ENCODE results near the gene ODC1.

DNA sequence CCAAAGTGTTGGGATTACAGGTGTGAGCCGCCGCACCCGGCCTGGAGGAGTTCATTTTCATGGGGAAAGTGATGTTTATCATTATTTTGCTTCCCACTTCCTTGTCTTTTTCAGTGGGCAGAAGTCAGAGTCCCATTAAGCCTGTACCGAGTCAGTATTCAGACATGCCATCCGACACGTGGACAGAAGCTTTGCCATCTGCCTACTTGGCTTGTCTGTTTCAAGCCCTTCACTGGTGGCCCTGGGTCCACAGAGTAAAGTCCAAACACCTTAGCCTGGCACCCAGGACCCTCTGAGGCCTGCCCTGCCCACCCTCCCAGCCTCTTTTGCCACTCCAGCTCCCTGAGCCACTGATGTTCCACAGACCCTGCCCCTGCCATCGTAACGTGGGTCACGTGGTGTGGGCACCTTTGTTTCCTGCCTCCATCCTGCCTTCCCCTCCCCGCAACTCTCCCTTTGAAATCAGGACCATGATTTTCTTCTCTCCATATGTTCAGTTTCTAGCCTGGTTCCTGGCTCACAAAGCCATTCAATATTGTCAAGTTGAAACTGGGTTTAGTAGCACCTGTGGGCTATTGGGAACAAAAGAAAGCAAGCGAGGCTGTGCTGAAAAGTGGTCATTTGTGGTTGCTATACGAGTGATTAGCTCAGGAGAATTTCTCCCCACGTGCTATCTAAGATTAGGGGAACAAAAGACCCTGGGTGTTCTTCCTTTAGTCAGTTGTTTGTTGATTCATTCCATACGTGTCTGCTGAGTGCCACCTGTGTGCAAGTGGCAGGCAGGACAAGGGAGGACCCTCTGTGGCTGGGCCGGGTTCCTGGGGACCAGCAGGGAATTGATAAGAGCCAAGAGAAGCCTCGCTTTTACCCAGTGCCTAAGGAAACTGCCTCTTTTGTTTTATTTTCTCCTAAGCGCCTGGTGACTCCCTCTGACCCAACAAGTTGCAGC, 5.1 kb upstream of the ODC1 start:
- TF ChIP-seq, protein P1, sequence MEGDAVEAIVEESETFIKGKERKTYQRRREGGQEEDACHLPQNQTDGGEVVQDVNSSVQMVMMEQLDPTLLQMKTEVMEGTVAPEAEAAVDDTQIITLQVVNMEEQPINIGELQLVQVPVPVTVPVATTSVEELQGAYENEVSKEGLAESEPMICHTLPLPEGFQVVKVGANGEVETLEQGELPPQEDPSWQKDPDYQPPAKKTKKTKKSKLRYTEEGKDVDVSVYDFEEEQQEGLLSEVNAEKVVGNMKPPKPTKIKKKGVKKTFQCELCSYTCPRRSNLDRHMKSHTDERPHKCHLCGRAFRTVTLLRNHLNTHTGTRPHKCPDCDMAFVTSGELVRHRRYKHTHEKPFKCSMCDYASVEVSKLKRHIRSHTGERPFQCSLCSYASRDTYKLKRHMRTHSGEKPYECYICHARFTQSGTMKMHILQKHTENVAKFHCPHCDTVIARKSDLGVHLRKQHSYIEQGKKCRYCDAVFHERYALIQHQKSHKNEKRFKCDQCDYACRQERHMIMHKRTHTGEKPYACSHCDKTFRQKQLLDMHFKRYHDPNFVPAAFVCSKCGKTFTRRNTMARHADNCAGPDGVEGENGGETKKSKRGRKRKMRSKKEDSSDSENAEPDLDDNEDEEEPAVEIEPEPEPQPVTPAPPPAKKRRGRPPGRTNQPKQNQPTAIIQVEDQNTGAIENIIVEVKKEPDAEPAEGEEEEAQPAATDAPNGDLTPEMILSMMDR (conservative IDR thresholded peaks at IDR 0.05): no peak
- TF ChIP-seq ZFX (IDR thresholded peaks at IDR 0.05): no peak

Measured in C4-2B (cell line).